HG03432 (cell line): Measurements from ENCODE around the gene SERPIND1.
"Not testable (repeated sequence)": the region's sequence is repeated elsewhere in the genome, so short reads cannot be mapped to it uniquely, and the experiment has no call there.

ENCODE experiments used
- ATAC-seq: cut with Tn5 transposase; IDR thresholded peaks from one replicate; pipeline ENCODE4 v1.9.1; 2021; ENCODE audit warnings: mild to moderate bottlenecking, moderate library complexity; ENCODE audit not compliant: unreplicated experiment

SERPIND1 gene

GRCh38 chr22:20773793-20774212 lies at the start of gene SERPIND1:
Gene SERPIND1 (plus strand): TSS chr22:20774113. CDS start chr22:20779313, 5,200 bp downstream.
- ATAC-seq = no peak

GRCh38 chr22:20724676-20725454 lies 49.0 kb upstream of the SERPIND1 start:
- no peak for ATAC-seq

- no peak for ATAC-seq
Observed at GRCh38 chr22:20725987-20726558, 47.8 kb upstream of the SERPIND1 start.

- no peak for ATAC-seq
Observed at GRCh38 chr22:20727118-20728015, 46.5 kb upstream of the SERPIND1 start.

- ATAC-seq = no peak
Observed at GRCh38 chr22:20728523-20729190, 45.3 kb upstream of the SERPIND1 start.

GRCh38 chr22:20729194-20729593 lies 44.7 kb upstream of the SERPIND1 start:
- no peak for ATAC-seq

GRCh38 chr22:20732431-20732830 lies 41.5 kb upstream of the SERPIND1 start:
- ATAC-seq = not testable (repeated sequence)

GRCh38 chr22:20735356-20736162 lies 38.4 kb upstream of the SERPIND1 start:
- not testable (repeated sequence) for ATAC-seq

- not testable (repeated sequence) for ATAC-seq
Observed at GRCh38 chr22:20736891-20737290, 37.0 kb upstream of the SERPIND1 start.

GRCh38 chr22:20738394-20739089 lies 35.4 kb upstream of the SERPIND1 start:
- ATAC-seq = no peak

- ATAC-seq = no peak
Observed at GRCh38 chr22:20740222-20740951, 33.5 kb upstream of the SERPIND1 start.

- ATAC-seq = no peak
Observed at GRCh38 chr22:20741008-20741633, 32.8 kb upstream of the SERPIND1 start.

GRCh38 chr22:20741634-20742581 lies 32.0 kb upstream of the SERPIND1 start:
- no peak for ATAC-seq

- ATAC-seq = no peak
Observed at GRCh38 chr22:20742764-20743163, 31.1 kb upstream of the SERPIND1 start.

GRCh38 chr22:20744456-20744855 lies 29.5 kb upstream of the SERPIND1 start:
- no peak for ATAC-seq

GRCh38 chr22:20745119-20745518 lies 28.8 kb upstream of the SERPIND1 start:
- no peak for ATAC-seq
